Smooth muscle cell (in vitro differentiated cells): ENCODE data around the gene IZUMO4. TPM values are rescaled to one million over a fixed set of nuclear protein-coding genes. Genes with fewer than 3 reads are reported as not detected.

Experiments used
- DNase-seq: peaks from one replicate; lab custom pipeline; 2025; ENCODE audit not compliant: unreplicated experiment; lab: John Stamatoyannopoulos, UW
- H2AFZ ChIP-seq: fragments of 200-600 bp; sonication (generic); 2 replicates; pipeline ENCODE4 v1.6.0; 2016; ENCODE audit warnings: antibody characterized with exemption, low read depth, mild to moderate bottlenecking
- H3F3A ChIP-seq: fragments of 200-600 bp; sonication (generic); 2 replicates; pipeline ENCODE4 v1.6.0; 2017; ENCODE audit warnings: antibody characterized with exemption, low read depth
- H3K27ac ChIP-seq: fragments of 200-600 bp; sonication (generic); 2 replicates; pipeline ENCODE4 v1.5.1; 2016; ENCODE audit warnings: low read depth, mild to moderate bottlenecking
- H3K27me3 ChIP-seq: fragments of 200-600 bp; sonication (generic); 2 replicates; pipeline ENCODE4 v1.6.1; 2016; ENCODE audit warnings: low read depth, mild to moderate bottlenecking
- H3K36me3 ChIP-seq: fragments of 200-600 bp; sonication (generic); 2 replicates; pipeline ENCODE4 v1.5.1; 2016; ENCODE audit warnings: low read depth
- H3K4me1 ChIP-seq: fragments of 200-600 bp; sonication (generic); 2 replicates; pipeline ENCODE4 v1.5.1; 2016; ENCODE audit warnings: low read depth
- H3K4me2 ChIP-seq: fragments of 200-600 bp; sonication (generic); 2 replicates; pipeline ENCODE4 v1.6.0; 2016; ENCODE audit warnings: mild to moderate bottlenecking
- H3K4me3 ChIP-seq: fragments of 200-600 bp; sonication (generic); 2 replicates; pipeline ENCODE4 v1.5.1; 2016; ENCODE audit warnings: mild to moderate bottlenecking
- H3K79me2 ChIP-seq: fragments of 200-600 bp; sonication (generic); 2 replicates; pipeline ENCODE4 v1.6.0; 2016; ENCODE audit warnings: low read depth, mild to moderate bottlenecking
- H3K9ac ChIP-seq: fragments of 200-600 bp; sonication (generic); 2 replicates; pipeline ENCODE4 v1.6.0; 2016; ENCODE audit warnings: low read depth
- H3K9me3 ChIP-seq: fragments of 200-600 bp; sonication (generic); replicated peaks from 2 replicates; pipeline ENCODE4 v1.5.1; 2016; ENCODE audit warnings: low read depth
- H4K20me1 ChIP-seq: fragments of 200-600 bp; sonication (generic); 2 replicates; pipeline ENCODE4 v1.6.0; 2016; ENCODE audit warnings: low read depth
- WGBS: methylation state at CpG from one replicate; pipeline ENCODE4 v1.1.7; 2016; ENCODE audit warnings: low lambda C conversion rate; 5-methylcytosine and 5-hydroxymethylcytosine counted together
- polyA plus RNA-seq: library from polyadenylated mRNA; unstranded; fragments of >200 nt; fragmentation: Nextera tagmentation; extraction: Ambion mirVana; gene quantifications from 2 replicates; pipeline ENCODE4 v1.2.1, GENCODE V29; 2016
- total RNA-seq: library from RNA; depleted of rRNA; stranded (reverse); fragments of >200 nt; gene quantifications from 2 replicates; pipeline ENCODE4 v1.2.3, GENCODE V29; 2014
- TF ChIP-seq, protein P1 (sequence below): fragments of 200-600 bp; sonication (generic); IDR thresholded peaks from 2 replicates; pipeline ENCODE4 v1.5.1; 2017; ENCODE audit warnings: borderline replicate concordance, mild to moderate bottlenecking, antibody characterized with exemption; ENCODE audit not compliant: insufficient read depth, poor library complexity, severe bottlenecking

Gene IZUMO4
- total and polyA plus RNA-seq, 2 experiments from 2014 or later: 0.48 to 1.6 TPM

GRCh38 chr19:2115911-2116426 lies 19.3 kb downstream of the IZUMO4 start:
- Histone ChIP-seq H3K4me2 (no peak overlapping the region), H2AFZ (no peak overlapping the region), H3K9ac (no peak overlapping the region), H3K27me3 (no peaks in the 10 kb centered on the region), H3F3A (no peaks in the 10 kb centered on the region), H3K4me1 (no peaks in the 10 kb centered on the region), H3K27ac (no peak overlapping the region), H3K79me2 (no peaks in the 10 kb centered on the region), H3K4me3 (no peak overlapping the region), H3K36me3 (no peaks in the 10 kb centered on the region), H4K20me1 (peaks cover 52% of the 10 kb centered on the region), H3K9me3 (no peaks in the 10 kb centered on the region)
- no peak for DNase-seq
- TF ChIP-seq, protein P1, sequence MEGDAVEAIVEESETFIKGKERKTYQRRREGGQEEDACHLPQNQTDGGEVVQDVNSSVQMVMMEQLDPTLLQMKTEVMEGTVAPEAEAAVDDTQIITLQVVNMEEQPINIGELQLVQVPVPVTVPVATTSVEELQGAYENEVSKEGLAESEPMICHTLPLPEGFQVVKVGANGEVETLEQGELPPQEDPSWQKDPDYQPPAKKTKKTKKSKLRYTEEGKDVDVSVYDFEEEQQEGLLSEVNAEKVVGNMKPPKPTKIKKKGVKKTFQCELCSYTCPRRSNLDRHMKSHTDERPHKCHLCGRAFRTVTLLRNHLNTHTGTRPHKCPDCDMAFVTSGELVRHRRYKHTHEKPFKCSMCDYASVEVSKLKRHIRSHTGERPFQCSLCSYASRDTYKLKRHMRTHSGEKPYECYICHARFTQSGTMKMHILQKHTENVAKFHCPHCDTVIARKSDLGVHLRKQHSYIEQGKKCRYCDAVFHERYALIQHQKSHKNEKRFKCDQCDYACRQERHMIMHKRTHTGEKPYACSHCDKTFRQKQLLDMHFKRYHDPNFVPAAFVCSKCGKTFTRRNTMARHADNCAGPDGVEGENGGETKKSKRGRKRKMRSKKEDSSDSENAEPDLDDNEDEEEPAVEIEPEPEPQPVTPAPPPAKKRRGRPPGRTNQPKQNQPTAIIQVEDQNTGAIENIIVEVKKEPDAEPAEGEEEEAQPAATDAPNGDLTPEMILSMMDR: no peak
- WGBS: 96% methylated on average over 24 of the region's 24 CpGs

GRCh38 chr19:2116507-2116906 lies 19.8 kb downstream of the IZUMO4 start:
- Histone ChIP-seq H3K27ac (no peak overlapping the region), H2AFZ (no peak overlapping the region), H3F3A (no peaks in the 10 kb centered on the region), H3K79me2 (no peaks in the 10 kb centered on the region), H3K4me3 (no peak overlapping the region), H3K4me1 (no peaks in the 10 kb centered on the region), H4K20me1 (peaks cover 56% of the 10 kb centered on the region), H3K36me3 (no peaks in the 10 kb centered on the region), H3K27me3 (no peaks in the 10 kb centered on the region), H3K9ac (no peak overlapping the region), H3K9me3 (no peaks in the 10 kb centered on the region), H3K4me2 (no peak overlapping the region)
- WGBS: 96% methylated on average over 25 of the region's 25 CpGs
- TF ChIP-seq, protein P1: no peak
- DNase-seq: no peak

- Histone ChIP-seq H3K79me2 (no peaks in the 10 kb centered on the region), H3K4me3 (no peak overlapping the region), H3K4me1 (no peaks in the 10 kb centered on the region), H3K9me3 (no peaks in the 10 kb centered on the region), H3F3A (no peaks in the 10 kb centered on the region), H3K27me3 (no peaks in the 10 kb centered on the region), H3K27ac (no peak overlapping the region), H3K4me2 (no peak overlapping the region), H4K20me1 (peaks cover 57% of the 10 kb centered on the region), H3K9ac (no peak overlapping the region), H2AFZ (no peak overlapping the region), H3K36me3 (no peaks in the 10 kb centered on the region)
- no peak for DNase-seq
- WGBS: 97% methylated on average over 27 of the region's 27 CpGs
- TF ChIP-seq, protein P1: no peak
These were observed 20.7 kb downstream of the IZUMO4 start for GRCh38 chr19:2117215-2117960.

GRCh38 chr19:2118438-2118837 lies 21.7 kb downstream of the IZUMO4 start:
- no peak overlapping the region for H3K27ac ChIP-seq
- peaks cover 59% of the 10 kb centered on the region for H4K20me1 ChIP-seq
- no peak overlapping the region for H3K4me2 ChIP-seq
- no peak overlapping the region for H3K9ac ChIP-seq
- no peaks in the 10 kb centered on the region for H3K9me3 ChIP-seq
- H3K79me2 ChIP-seq: no peaks in the 10 kb centered on the region
- no peaks in the 10 kb centered on the region for H3K27me3 ChIP-seq
- no peak overlapping the region for H2AFZ ChIP-seq
- 95% methylated on average over 18 of the region's 18 CpGs for WGBS
- H3F3A ChIP-seq: no peaks in the 10 kb centered on the region
- TF ChIP-seq, protein P1: no peak
- no peak overlapping the region for H3K4me3 ChIP-seq
- no peaks in the 10 kb centered on the region for H3K36me3 ChIP-seq
- no peak for DNase-seq
- H3K4me1 ChIP-seq: no peaks in the 10 kb centered on the region
